ENCODE measurements around the gene FICD.
A peak's percentile ranks its signal among the peaks of the same experiment; 100 is the strongest.

FICD gene

DNA sequence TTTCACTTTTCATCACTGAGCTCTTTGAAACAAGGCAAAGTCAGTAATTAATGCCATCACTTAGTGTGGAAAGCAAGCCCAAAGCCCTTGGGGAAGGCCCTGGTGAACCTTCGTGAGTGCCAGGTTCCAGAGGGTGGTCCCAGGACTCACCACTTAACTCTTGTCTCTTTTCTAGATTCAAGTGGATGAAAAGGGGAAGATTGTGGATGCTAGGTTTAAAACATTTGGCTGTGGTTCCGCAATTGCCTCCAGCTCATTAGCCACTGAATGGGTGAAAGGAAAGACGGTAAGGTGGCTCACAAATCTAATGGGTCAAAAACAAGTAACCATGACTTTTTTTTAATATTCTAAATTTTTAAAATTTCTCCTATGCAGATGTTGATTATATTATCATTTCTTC is 50.1 kb downstream of the FICD start:
- no peak for DNase-seq (ENCODE audit: low read depth in 2 of 2)

DNA sequence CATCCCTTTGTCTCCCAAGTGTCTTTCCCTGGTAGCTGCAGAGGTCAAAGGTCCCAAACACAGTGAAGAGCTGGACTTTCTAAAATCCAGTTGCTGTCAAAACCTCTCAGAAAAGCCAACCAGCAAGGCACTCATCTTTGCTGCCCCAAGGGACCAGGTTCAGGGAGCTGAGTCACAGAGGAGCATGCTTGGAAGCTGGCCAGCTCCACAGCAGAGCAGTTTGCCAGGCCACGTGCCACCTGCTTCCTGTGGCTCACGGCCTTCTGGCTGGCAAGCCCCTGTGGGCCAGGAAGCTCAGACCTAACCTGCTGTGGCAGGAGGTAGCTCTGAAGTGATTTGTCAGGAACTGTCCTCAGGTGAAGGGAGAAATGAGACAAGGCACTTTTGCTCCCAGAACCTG is 50.9 kb downstream of the FICD start:
- peak; percentile 53 to 56 for DNase-seq (ENCODE audit: low read depth in 2 of 2)

DNA sequence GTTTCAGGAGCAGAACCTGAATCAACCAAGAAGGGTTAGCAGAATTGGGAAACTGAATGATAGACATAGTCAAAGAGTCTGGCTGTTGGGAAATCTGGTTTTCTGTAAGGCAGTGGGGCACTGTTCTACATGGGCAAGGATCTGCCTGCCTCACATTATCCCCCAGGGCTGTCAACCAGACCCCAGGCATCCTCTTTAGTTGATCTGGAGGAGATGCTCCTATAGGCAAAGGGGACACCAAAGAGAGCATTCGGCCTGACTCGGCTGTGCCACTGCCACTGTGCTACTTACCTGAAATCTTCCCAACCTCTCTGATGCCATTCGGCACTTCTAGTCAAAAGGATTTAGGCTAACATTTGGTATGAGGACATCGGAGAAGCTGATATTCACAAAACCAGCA is 51.4 kb downstream of the FICD start:
- DNase-seq (ENCODE audit: low read depth in 2 of 2), result no peak

DNA sequence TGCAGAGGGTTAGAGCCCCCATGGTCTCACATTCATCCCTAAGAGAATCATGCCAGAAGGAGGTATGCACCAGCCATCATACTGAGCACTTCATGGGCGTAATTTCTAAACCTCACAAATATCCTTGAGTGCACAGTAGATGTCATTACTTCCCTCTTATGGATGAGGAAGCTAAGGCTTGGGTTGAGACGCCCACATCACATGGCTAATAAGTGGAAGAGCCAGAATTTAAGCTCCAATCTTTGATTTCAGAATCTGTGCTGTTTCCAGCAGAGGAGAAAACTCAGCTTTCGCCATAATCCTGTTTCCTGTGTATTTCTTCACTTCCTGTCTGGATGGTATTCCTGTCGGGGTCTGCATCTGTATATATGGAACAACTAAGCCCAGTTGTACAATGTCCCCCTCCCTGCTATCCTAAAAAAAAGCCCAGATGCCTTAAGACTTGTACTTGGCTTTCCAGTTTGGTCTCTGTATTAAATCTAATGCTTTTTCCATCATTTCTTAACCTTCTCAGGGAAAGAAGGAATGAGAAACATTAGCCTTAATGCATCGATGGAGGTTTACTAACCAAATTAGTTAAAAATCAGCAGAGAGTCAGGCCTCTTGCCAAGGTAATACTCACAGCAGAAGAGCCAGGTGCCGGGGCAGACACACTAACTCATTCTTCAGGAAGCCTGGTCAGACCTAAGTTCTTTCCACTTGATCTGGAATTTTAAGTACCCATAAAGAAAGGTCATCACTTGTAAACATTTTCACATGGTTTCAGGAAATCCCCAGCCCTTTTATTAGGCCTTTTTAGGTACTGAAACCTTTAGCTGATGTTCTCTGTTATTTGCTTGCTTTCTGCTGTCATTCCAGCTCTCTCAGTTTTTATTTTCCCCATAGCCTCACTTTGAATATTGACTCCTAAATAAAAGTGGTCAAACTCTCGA is 52.6 kb downstream of the FICD start:
- no peak for DNase-seq (ENCODE audit: low read depth in 2 of 2)

DNA sequence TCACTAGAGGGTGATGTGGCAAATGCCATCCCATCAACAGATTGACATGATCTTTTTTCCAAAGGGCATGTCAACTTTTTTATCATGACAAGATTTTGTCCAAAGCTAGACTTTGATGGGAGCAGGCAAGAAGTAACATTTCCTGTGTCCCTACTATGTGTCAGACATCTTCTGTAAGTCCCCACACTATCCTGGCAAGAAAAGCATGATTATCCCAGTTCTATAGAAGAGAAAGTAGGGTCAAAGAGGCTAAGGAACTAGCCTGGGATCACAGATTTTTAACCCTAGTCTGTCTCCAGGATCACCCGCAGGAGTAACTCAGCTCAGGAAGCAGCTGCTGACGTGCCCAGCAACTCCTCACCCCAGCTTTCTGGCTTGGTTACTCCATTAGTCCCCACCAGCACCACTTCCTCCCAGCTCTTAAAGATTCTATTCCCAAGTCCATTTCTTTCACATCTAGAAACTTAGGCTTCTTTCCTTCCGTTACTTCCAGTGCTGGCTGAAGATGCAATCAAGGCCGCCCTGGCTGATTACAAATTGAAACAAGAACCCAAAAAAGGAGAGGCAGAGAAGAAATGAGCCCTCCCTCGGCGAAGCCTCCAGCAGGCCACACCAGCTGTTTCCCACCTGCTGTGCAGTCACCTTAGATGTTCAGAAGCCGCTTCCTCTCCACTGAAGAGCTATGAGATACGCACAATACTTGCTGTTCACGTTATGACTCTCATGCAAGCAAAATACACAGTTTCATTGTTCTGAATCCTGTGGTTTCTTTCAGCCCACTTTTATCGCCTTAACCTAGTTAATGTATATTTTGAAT is 53.5 kb downstream of the FICD start:
- no peak for DNase-seq (ENCODE audit: low read depth in 2 of 2)

All from stimulated activated CD8-positive, alpha-beta memory T cell treated with anti-CD3 and anti-CD28 coated beads, Interleukin-15, amount 100 ng/mL, for 4 hours (primary cell).